DOHH2 (cell line): ENCODE results near the gene ASAP2.

Experiments
- CTCF ChIP-seq: fragments of 200-600 bp; sonication (generic); IDR thresholded peaks from one replicate; pipeline ENCODE4 v1.5.1; 2014; ENCODE audit warnings: antibody characterized with exemption, mild to moderate bottlenecking, low read depth, low read length; ENCODE audit not compliant: poor library complexity, severe bottlenecking
- EZH2phosphoT487 ChIP-seq: fragments of 200-600 bp; sonication (generic); IDR thresholded peaks from 2 replicates; pipeline ENCODE4 v1.6.1; 2017; ENCODE audit warnings: borderline replicate concordance, mild to moderate bottlenecking, antibody characterized with exemption, low read length, moderate library complexity, mixed read lengths

GRCh38 chr2:9285921-9286320 is 79.3 kb downstream of the ASAP2 start:
- TF ChIP-seq CTCF (no peak), EZH2phosphoT487 (no peak)
